Natural killer cell treated with Interleukin-12 subunit alpha and Interleukin-12 subunit beta and Interleukin-15 and Interleukin-18, amount 100 ng/mL, for 72 hours (primary cell): Measurements from ENCODE around the gene AKAP1. TPM values are rescaled to one million over a fixed set of nuclear protein-coding genes. Genes with fewer than 3 reads are reported as not detected.

ENCODE experiments used
- ATAC-seq, 2 donors: fragments of 150-1000 bp; cut with Tn5 transposase in 1 of 2; sonication (Bioruptor Pico), chemical (Tn5 transposase) in 1 of 2; 2 replicates each; pipeline ENCODE4 v1.10.0; 2021
- DNase-seq: peaks from one replicate; pipeline ENCODE4 v3.0.0; 2022; ENCODE audit warnings: low spot score
- H3K27ac Mint-ChIP-seq, 2 donors: 1 replicate in 1 of 2; 2 replicates in 1 of 2; pipeline ENCODE4 v1.8.0; 2022; ENCODE audit warnings: mixed read lengths in 2 of 2, mild to moderate bottlenecking in 1 of 2, moderate library complexity in 1 of 2
- H3K27me3 Mint-ChIP-seq, 2 donors: 1 replicate in 1 of 2; 2 replicates in 1 of 2; pipeline ENCODE4 v1.8.0; 2022; ENCODE audit warnings: mixed read lengths in 2 of 2
- H3K36me3 Mint-ChIP-seq: one replicate; pipeline ENCODE4 v1.8.0; 2022; ENCODE audit warnings: mixed read lengths
- H3K4me1 Mint-ChIP-seq, 2 donors: 1 replicate in 1 of 2; 2 replicates in 1 of 2; pipeline ENCODE4 v1.8.0; 2022; ENCODE audit warnings: low read depth in 2 of 2, mixed read lengths in 2 of 2, mild to moderate bottlenecking in 1 of 2
- H3K4me3 Mint-ChIP-seq: one replicate; pipeline ENCODE4 v1.8.0; 2022; ENCODE audit warnings: mixed read lengths
- H3K9me3 Mint-ChIP-seq: 2 replicates; pipeline ENCODE4 v1.8.0; 2022; ENCODE audit warnings: mixed read lengths
- total RNA-seq, 2 donors: library from RNA; stranded (reverse); gene quantifications; one replicate each; pipeline ENCODE4 v1.2.3, GENCODE V29; 2022

The AKAP1 gene
- total RNA-seq, 2 donors from 2014 or later = 25.3 to 69.9 TPM

GRCh38 chr17:57158325-57158724 lies 73.3 kb downstream of the AKAP1 start:
- H3K9me3 Mint-ChIP-seq = peaks cover 3% of the 10 kb centered on the region
- ATAC-seq (no peak), DNase-seq (no peak)
- H3K27ac Mint-ChIP-seq = no peak overlapping the region
- no peak overlapping the region for H3K4me3 Mint-ChIP-seq
- no peaks in the 10 kb centered on the region for H3K36me3 Mint-ChIP-seq
- no peaks in the 10 kb centered on the region for H3K4me1 Mint-ChIP-seq
- peaks cover 19 to 20% of the 10 kb centered on the region in 2 donors for H3K27me3 Mint-ChIP-seq

GRCh38 chr17:57158795-57159194 lies 73.7 kb downstream of the AKAP1 start:
- DNase-seq (no peak), ATAC-seq (no peak)
- H3K36me3 Mint-ChIP-seq = no peaks in the 10 kb centered on the region
- H3K9me3 Mint-ChIP-seq = peaks cover 3% of the 10 kb centered on the region
- H3K27ac Mint-ChIP-seq = no peak overlapping the region
- H3K27me3 Mint-ChIP-seq = peaks cover 21 to 24% of the 10 kb centered on the region in 2 donors
- no peak overlapping the region for H3K4me3 Mint-ChIP-seq
- H3K4me1 Mint-ChIP-seq = no peaks in the 10 kb centered on the region

GRCh38 chr17:57160624-57161023 lies 75.6 kb downstream of the AKAP1 start:
- no peak for DNase-seq
- no peak overlapping the region for H3K27ac Mint-ChIP-seq
- no peak for ATAC-seq
- H3K4me3 Mint-ChIP-seq = no peak overlapping the region
- peaks cover 3% of the 10 kb centered on the region for H3K9me3 Mint-ChIP-seq
- H3K4me1 Mint-ChIP-seq = no peaks in the 10 kb centered on the region
- H3K27me3 Mint-ChIP-seq = peaks cover 20 to 29% of the 10 kb centered on the region in 2 donors
- H3K36me3 Mint-ChIP-seq = no peaks in the 10 kb centered on the region

- Mint-ChIP-seq H3K27me3 (peaks cover 24 to 45% of the 10 kb centered on the region in 2 donors), H3K27ac (no peak overlapping the region), H3K4me1 (peaks cover 3 to 12% of the 10 kb centered on the region in 2 donors), H3K36me3 (peaks cover 7% of the 10 kb centered on the region), H3K9me3 (peaks cover 6% of the 10 kb centered on the region), H3K4me3 (no peak overlapping the region)
- DNase-seq (no peak), ATAC-seq (no peak)
Observed at GRCh38 chr17:57164814-57165213, 79.8 kb downstream of the AKAP1 start.

- ATAC-seq (no peak), DNase-seq (no peak)
- Mint-ChIP-seq H3K27ac (no peak overlapping the region), H3K36me3 (peaks cover 7% of the 10 kb centered on the region), H3K27me3 (peaks cover 21 to 37% of the 10 kb centered on the region in 2 donors), H3K4me3 (no peak overlapping the region), H3K4me1 (peaks cover 3 to 12% of the 10 kb centered on the region in 2 donors), H3K9me3 (peaks cover 3% of the 10 kb centered on the region)
Observed at GRCh38 chr17:57165754-57166153, 80.7 kb downstream of the AKAP1 start.

- Mint-ChIP-seq H3K27ac (no peak overlapping the region), H3K36me3 (peaks cover 7% of the 10 kb centered on the region), H3K4me1 (peaks cover 3 to 12% of the 10 kb centered on the region in 2 donors), H3K9me3 (peaks cover 3% of the 10 kb centered on the region), H3K4me3 (no peak overlapping the region), H3K27me3 (peaks cover 21 to 34% of the 10 kb centered on the region in 2 donors)
- no peak for ATAC-seq
- no peak for DNase-seq
Observed at GRCh38 chr17:57166803-57167202, 81.8 kb downstream of the AKAP1 start.

GRCh38 chr17:57168695-57169094 lies 83.6 kb downstream of the AKAP1 start:
- peaks cover 26 to 38% of the 10 kb centered on the region in 2 donors for H3K27me3 Mint-ChIP-seq
- no peak overlapping the region for H3K4me3 Mint-ChIP-seq
- H3K27ac Mint-ChIP-seq = no peak overlapping the region
- H3K9me3 Mint-ChIP-seq = peaks cover 3% of the 10 kb centered on the region
- H3K4me1 Mint-ChIP-seq = peaks cover 5 to 12% of the 10 kb centered on the region in 2 donors
- ATAC-seq (peak in 1 of 2 donors; percentile 24), DNase-seq (no peak)
- H3K36me3 Mint-ChIP-seq = peaks cover 7% of the 10 kb centered on the region

GRCh38 chr17:57170866-57171265 lies 85.8 kb downstream of the AKAP1 start:
- Mint-ChIP-seq H3K4me3 (no peak overlapping the region), H3K27ac (no peak overlapping the region), H3K9me3 (peaks cover 3% of the 10 kb centered on the region), H3K36me3 (peaks cover 7% of the 10 kb centered on the region), H3K27me3 (peaks cover 29 to 41% of the 10 kb centered on the region in 2 donors), H3K4me1 (peaks cover 5 to 12% of the 10 kb centered on the region in 2 donors)
- no peak for DNase-seq
- ATAC-seq = no peak

Other genes with a start within 250 kb of the AKAP1 start
- gene TRIM25, start 171.2 kb upstream of the AKAP1 start, total RNA-seq = 100 to 1,000 TPM in 1 of 2 donors, 10 to 100 TPM in 1; 45.9 to 104 TPM
- 10 to 100 TPM; 18.5 to 18.9 TPM for gene COIL, start 124.2 kb upstream of the AKAP1 start, total RNA-seq
- gene SCPEP1, start 107.1 kb upstream of the AKAP1 start, total RNA-seq = 10 to 100 TPM; 13.2 to 21.7 TPM
- gene MSI2, start 171.3 kb downstream of the AKAP1 start, total RNA-seq = 100 to 1,000 TPM in 1 of 2 donors, 10 to 100 TPM in 1; 51.3 to 126 TPM